Measurements from ENCODE around the gene STT3B. TPM values are rescaled to one million over a fixed set of nuclear protein-coding genes. Genes with fewer than 3 reads are reported as not detected.

STT3B gene
- total RNA-seq, 1 donor from 2014 or later: 210 TPM

- peaks cover 15% of the 10 kb centered on the region for H3K9me3 Mint-ChIP-seq
- no peaks in the 10 kb centered on the region for H3K27me3 Mint-ChIP-seq (ENCODE audit: low read depth)
- DNase-seq (ENCODE audit: low spot score in 2 of 2, unreplicated experiment in 2 of 2): no peak
- no peak for TF ChIP-seq CTCF (IDR thresholded peaks at IDR 0.05; ENCODE audit: unreplicated experiment)
- no peak overlapping the region for H3K4me3 Mint-ChIP-seq
- peaks cover 19% of the 10 kb centered on the region for H3K36me3 Mint-ChIP-seq
- H3K27ac Mint-ChIP-seq: no peak overlapping the region
- peaks cover 49% of the 10 kb centered on the region for H3K4me1 Mint-ChIP-seq
These were observed 10.7 kb downstream of the STT3B start for GRCh38 chr3:31543375-31543774.

- Mint-ChIP-seq H3K27ac (peak overlapping the region; percentile 15), H3K4me1 (peaks cover 46% of the 10 kb centered on the region), H3K4me3 (no peak overlapping the region)
These were observed 11.9 kb downstream of the STT3B start for GRCh38 chr3:31544634-31545033.

GRCh38 chr3:31546162-31546561 lies 13.4 kb downstream of the STT3B start:
- Mint-ChIP-seq H3K27ac (peak overlapping the region; percentile 8), H3K36me3 (peaks cover 9% of the 10 kb centered on the region), H3K4me1 (peaks cover 54% of the 10 kb centered on the region), H3K4me3 (no peak overlapping the region), H3K9me3 (no peaks in the 10 kb centered on the region), H3K27me3 (ENCODE audit: low read depth) (no peaks in the 10 kb centered on the region)
- no peak for DNase-seq (ENCODE audit: low spot score in 2 of 2, unreplicated experiment in 2 of 2)
- TF ChIP-seq CTCF (IDR thresholded peaks at IDR 0.05; ENCODE audit: unreplicated experiment): no peak

More at GRCh38 chr3:31544634-31545033, 11.9 kb downstream of the STT3B start:
- no peak for DNase-seq (ENCODE audit: low spot score in 2 of 2, unreplicated experiment in 2 of 2)
- peaks cover 4% of the 10 kb centered on the region for H3K9me3 Mint-ChIP-seq
- no peak for TF ChIP-seq CTCF (IDR thresholded peaks at IDR 0.05; ENCODE audit: unreplicated experiment)
- no peaks in the 10 kb centered on the region for H3K27me3 Mint-ChIP-seq (ENCODE audit: low read depth)
- H3K36me3 Mint-ChIP-seq: peaks cover 9% of the 10 kb centered on the region

- Mint-ChIP-seq H3K36me3 (peaks cover 9% of the 10 kb centered on the region), H3K27ac (no peak overlapping the region), H3K27me3 (ENCODE audit: low read depth) (no peaks in the 10 kb centered on the region), H3K4me1 (peaks cover 54% of the 10 kb centered on the region), H3K9me3 (no peaks in the 10 kb centered on the region), H3K4me3 (no peak overlapping the region)
- no peak for TF ChIP-seq CTCF (IDR thresholded peaks at IDR 0.05; ENCODE audit: unreplicated experiment)
- DNase-seq (ENCODE audit: low spot score in 2 of 2, unreplicated experiment in 2 of 2): no peak
These were observed 14.0 kb downstream of the STT3B start for GRCh38 chr3:31546725-31547124.

- Mint-ChIP-seq H3K27me3 (ENCODE audit: low read depth) (no peaks in the 10 kb centered on the region), H3K4me1 (peaks cover 51% of the 10 kb centered on the region), H3K27ac (no peak overlapping the region), H3K9me3 (peaks cover 6% of the 10 kb centered on the region), H3K4me3 (no peak overlapping the region), H3K36me3 (peaks cover 14% of the 10 kb centered on the region)
- peak; percentile 64 for TF ChIP-seq CTCF (IDR thresholded peaks at IDR 0.05; ENCODE audit: unreplicated experiment)
- DNase-seq (ENCODE audit: low spot score in 2 of 2, unreplicated experiment in 2 of 2): no peak
These were observed 17.9 kb downstream of the STT3B start for GRCh38 chr3:31550452-31551251.
